GM10847 (cell line): Measurements from ENCODE around the gene SLC4A11.

ENCODE experiments used
- POLR2A ChIP-seq: IDR thresholded peaks from 2 replicates; pipeline ENCODE4 v1.6.1; 2011; ENCODE audit not compliant: insufficient read length; ENCODE audit errors: extremely low read depth

Gene SLC4A11

DNA sequence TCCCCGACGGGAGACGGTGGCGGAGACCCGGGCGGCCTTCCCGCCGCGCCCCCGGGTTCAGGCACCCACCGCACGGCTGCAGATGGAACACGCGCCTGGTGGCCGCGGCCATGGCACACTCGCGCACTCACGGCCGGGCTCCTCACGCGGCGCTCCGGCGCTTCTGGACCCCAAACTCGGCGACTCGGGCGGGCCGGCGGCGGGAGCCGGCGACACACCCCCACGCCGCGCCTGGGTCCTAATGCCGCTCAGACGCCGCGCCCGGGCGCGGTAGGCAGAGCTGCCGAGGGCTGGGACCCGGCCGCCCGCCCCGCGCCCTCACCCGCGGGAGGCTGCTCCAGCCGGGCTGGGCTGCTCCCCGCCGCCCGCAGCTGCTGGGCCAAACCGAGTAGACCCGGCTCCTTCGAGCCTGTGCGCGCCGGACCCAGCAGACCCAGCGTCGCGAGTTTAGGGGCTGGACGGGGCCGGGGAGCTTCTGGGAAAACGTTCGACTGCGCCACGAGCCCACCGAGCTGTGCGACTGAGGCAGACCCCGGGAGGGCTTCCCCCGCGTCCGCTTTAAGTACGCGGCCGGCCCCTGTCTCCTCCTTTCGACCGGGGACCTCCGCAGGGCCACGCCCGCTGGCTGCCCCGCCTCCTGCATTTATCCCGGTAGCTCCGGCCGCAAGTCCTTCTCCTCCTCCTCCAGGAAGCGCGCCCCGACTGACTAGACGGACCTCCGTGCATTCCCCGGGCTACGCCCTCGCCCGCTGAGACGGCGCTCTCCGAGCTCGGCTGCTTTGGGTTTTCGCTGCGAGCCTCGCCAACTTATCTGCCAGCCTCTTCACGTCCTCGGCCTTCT lies at the start of gene SLC4A11:
TSS of gene SLC4A11 (minus strand) at position 165 of the 841 bp plus-strand sequence. CDS start at position 112, 53 bp downstream.
- TF ChIP-seq POLR2A = no peak

DNA sequence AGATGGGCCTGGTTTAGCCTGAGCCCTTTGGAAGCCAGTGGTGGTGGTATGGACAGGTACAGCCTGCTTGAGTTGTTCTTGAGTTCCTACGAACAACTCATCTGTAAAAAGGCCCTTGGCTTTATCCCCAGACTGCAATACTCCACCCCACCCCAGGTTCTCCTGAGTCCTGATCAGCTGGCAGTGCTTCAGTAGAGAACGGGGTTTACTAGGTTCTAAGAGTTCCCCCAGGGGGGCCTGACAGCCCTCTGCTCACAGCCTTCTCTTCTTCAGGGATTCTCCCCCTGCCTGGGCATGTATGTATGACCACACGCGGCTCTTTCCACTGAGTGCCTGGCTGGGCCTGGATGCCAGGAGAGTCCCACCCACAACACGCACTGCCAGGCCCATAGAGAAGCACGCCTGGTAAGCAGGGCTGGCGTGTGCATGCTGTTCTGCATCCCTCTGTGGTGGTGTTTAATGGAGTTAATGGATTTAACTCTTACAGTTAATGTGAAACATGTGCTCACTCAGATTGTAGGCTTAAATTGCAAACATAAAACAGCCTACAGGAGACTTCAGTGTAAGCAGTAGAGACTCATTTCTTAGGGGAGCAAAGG lies 44.3 kb upstream of the SLC4A11 start:
- TF ChIP-seq POLR2A = no peak

DNA sequence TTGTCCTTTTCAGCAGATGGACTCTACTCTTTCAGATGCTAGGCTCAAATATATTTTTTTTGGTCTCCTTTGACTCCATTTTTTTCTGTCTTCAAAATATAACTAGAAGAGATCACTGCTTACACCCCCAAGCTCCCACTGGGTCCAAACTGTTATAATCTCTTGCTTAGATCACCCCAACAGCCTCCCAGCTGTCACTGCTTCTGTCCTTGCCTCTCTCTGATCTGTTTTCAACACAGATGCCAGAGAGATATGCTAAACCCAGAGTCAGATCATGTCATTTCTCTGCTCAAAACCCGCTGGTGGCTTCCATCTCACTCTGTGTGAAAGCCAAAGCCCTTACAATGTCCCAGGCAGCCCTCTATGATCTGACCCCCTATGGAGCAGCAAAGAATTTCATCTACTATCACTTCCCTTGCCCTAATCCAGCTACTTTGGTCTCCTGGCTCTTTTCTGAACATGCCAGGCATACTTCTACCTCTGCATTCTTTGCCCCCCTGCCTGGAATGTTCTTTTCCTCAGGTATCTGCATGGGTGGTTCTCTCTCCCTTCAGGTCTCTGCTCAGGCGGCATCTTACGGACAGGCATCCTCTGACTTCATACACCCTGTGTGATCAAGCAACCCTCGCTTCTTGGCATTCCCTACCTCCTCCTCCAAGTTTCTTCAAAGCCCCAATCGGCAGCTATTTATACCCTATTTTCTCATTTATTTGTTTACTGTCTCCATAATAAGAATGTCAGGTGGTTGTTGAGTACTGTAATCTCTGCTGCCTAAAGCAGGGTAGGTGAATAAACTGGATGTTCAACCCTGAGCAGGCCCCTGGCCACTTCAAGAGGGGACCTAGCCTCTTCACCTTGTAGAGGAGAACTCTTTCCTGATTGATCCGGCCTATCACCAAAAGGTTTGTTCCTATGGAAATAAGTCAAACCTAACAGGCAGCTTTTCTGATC lies 43.6 kb upstream of the SLC4A11 start:
- TF ChIP-seq POLR2A = no peak

DNA sequence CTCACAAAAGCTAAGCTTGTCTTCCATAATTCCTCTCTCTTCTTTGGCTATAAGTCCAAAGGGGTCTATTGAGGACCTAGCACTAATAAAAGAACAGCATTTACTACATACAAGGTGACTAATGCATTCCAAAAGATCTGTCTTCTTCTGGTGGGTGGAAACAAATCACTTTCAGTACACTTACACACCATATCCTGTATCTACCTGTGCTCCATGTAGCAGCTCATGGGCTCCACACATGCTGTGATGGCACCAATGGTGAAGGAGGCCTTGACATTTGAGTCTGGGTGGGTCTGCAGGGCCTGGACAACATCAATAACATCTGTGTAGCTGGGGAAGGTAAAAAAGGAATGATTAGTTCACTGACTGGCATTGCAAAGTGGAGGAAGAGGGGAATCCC lies 42.4 kb upstream of the SLC4A11 start:
- no peak for TF ChIP-seq POLR2A

DNA sequence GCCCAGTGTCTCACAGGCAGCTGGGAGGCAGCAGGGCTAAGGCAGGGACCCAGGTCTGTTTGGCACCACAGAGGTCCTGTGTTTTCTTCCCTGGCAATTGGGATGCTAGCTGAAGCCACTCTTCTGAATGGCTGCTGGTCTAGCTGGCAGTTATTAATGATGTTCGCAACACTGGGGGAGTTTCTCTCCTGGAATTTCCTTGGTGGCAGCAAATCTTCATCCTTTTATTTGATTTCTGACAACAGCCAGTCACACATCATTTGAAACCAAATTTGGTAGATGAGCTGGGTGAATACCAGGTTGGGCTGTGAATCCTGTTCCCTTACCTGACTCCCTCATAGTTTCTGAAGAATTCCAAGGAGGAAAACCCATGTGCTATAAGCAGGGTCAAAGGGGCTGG lies 40.8 kb upstream of the SLC4A11 start:
- no peak for TF ChIP-seq POLR2A

DNA sequence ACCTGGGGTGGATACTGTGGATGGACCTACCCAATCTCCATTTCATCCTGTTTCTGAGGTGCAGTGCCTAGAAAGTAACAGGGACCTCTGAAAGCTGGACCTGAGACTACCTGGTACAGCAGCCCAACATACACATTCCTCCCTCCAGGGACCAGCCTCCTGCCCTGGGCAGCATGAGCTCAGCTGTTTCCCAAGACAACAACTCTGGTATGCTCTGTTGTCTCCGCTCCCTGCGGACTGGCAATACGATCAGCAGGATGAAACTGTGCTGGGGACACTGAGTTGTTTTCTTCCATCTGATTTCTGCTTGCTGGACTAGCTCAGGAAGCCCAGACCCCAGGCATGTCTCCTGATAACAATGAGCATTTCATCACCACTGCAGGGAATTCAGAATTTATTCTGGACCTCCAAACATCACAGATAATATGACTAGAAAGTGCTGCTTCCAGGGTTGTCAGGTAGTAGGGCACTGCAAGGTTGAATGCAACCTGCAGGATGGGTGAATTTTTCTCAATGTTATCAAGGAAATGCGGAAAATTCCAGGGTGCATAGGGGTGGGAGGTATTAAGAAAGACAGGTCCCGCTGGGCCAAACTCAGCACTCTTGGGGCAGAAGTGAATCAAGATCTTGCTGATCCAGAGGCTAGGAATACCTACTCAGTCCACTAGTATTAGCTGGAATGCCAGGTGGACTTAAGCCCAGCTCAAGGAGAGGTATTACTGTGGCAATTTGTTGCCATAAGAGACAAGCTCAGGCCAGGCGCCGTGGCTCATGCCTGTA lies 38.9 kb upstream of the SLC4A11 start:
- TF ChIP-seq POLR2A = no peak

DNA sequence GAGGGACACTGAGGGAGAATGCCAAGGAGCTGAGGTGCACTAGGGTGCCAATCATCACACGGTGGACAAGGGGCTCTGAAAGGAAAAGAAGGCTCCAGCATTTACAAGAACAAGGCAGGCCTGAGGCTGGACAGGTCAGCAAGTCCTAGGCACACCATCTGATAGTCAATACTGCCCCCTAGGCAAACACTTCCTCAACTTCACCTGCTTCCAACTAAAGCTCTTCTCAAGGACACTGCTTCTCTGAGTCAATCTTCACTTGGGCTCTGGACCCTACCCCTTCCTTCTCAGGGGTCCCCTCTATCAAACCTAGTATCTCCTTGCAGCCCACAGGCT lies 37.7 kb upstream of the SLC4A11 start:
- TF ChIP-seq POLR2A = no peak

DNA sequence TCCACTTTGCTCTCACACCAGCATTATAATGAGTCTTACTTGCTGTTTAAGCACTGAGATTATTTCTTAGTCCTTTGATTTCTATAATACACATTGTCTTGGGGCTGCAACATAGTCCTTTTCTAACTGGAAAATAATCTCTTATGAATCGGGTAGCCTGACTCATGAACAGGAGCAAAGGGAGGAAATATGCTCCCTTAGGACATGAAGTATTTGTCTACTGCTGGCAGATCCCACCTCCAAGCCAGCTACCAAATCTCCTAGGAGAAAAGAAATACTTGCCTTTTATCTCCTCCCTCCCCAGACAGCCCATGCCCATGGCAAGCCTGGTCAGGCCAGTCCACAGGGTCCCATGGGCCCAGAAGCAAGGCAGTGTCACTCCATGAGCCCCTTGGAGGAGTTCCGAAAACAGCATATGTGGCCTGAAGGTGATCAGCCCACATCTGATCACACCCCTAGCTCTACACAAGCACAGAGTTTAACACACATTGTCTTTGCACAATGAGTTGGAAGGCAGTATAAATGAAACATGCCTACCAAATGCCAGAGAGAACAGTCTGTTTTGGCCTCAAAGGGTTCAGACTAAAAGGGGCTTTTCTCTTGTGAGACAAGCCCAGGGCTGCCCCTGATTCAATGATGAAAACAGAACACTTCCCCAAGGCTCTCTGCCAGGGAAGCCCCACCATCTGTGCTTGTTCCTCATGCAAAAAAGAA lies 37.1 kb upstream of the SLC4A11 start:
- TF ChIP-seq POLR2A = no peak

DNA sequence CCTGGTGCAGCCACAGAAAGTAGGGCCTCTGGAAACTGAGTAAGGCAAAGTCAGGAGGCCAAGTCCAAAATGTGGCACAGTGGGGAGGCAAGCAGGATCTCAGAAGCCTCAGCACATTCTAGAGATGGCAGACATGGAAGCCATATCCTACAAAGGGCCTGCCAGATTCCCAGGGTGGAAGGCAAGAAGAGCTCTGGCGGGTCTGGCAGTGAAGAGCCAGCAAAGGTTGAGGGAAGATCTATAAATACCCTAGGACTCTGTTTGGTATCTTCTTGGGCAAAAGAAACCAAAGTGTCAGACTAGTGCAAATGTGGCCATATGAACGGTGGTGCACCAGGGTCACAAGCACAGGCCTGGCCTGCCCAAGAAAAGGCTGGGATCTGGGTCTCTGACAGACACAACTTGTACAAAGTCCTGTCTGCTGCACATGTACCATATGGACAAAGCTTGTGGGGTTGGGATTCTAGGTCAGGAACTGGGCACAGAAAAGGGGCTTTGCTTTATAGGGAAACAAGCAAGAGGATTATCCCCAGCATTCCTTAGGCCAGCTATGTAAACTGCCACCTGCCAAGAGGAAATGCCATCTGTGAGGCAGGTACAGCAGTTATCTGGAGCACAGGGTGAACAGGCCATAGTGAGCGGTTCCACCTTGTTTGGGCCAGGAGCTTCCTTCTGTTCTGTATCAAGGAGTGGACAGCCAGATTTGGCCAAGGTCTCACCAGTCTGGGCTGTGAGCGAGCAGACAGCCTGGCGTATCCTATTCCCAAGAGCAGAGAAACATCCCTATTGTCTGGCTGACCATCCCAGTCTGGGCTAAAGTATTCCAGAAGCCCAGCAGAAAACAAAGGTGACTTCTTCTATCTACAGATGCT lies 36.3 kb upstream of the SLC4A11 start:
- no peak for TF ChIP-seq POLR2A

DNA sequence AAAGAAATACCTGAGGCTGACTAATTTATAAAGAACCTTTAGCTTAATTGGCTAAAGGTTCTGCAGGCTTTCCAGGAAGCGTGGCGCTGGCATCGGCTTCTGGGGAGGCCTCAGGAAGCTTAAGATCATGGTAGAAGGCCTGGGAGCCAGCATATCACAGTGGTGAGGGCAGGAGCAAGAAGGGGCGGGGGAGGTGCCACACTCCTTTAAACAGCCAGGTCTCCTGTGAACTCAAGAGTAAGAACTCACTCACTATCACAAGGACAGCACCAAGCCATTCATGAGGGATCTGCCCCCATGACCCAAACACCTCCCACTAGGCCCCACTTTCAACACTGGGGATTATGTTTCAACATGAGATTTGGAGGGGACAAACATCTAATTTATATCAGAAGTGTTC lies 34.4 kb upstream of the SLC4A11 start:
- no peak for TF ChIP-seq POLR2A

DNA sequence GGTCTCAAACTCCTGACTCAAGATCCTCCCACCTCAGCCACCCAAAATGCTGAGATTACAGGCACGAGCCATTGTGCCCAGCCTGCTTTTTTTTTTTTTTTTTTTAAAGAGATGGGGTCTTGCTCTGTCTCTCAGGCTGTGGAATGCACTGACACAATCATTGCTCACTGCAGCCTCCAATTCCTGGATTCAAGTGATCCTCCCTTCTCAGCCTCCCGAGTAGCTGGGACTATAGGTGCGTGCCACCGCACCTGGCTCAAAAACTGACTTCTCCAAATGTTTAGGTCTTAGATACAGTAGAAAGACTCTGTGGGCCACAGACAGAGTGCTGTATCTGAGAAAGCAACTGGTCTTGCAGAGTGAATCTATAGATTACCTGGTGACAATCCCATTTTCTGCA lies 31.1 kb upstream of the SLC4A11 start:
- no peak for TF ChIP-seq POLR2A

DNA sequence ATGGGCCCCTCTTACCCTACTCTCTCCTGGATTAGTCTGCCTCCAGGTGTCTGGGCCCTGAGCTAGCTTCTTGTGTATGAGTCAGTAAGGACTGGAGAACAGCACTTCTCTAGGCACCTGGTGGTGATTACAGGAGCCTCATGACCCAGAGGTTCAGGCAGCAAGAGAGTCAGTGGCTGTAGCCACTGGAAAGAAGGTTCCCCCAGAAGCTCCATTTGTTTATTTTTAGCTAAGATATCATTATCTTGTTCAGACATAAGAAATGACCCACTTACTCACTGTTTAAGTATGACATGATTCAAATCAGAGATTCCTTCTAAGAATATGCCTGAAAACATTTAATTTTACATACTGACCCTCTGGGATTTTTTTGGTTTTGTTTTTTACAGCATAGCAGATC lies 23.6 kb upstream of the SLC4A11 start:
- TF ChIP-seq POLR2A = no peak

DNA sequence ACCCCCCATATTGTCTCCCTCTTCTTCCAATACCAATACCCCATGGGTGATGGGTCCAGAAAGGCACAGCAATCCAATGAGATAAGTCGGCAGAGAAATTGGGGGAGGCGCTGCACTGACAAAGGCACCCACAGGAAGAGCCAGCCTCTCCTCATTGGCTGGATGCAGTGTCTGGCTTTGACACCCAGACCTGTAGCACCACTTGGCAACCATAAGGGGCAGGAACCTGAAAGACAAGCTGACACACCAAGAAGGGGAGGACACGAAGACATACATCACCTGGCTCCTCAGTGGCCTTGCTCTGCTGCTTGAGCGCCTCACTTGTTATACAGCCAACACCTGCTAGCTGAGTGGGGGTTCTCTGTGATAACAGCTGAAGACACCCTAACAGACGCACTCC lies 19.4 kb upstream of the SLC4A11 start:
- TF ChIP-seq POLR2A = no peak
